Dedifferentiated amniotic fluid mesenchymal stem cell (primary cell): Measurements from ENCODE around the gene CD93.

Experiments
- DNase-seq: peaks from one replicate; pipeline ENCODE4 v3.0.0-alpha.2; 2016; ENCODE audit errors: extremely low spot score

CD93 gene

DNA sequence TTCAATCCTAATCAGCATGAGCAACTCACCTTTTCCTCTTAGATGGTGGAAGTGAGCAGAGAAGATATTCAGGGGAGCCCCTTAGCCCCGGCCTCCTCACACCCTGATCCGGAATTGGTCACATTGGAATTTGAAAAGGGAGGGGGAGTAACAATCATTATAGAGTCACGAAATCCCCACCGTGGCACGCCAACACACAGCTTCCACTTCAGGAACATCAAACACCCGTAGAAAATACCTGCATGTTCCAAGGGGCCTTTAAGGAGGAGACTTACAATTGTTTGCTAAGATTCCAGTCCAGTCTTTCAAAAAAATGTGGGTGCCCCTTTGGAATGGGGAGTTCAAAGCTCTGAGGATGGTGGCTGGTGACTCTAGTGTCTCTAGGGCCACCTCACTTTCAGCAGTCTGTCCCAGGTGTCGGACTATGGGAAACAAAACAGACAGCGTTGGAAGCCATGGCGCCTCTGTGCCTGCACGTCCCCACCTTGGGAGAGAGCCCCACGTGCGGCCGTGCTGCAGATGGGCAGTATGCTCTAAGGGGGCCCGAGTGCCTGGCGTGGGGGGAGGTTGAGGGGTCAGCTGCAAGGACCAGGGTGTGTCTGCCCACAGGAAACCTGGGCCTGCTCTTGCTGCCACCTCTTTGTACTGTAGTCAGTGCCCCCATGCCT is 2.4 kb downstream of the CD93 start:
- DNase-seq: no peak

GRCh38 chr20:23082846-23083552 is 3.1 kb downstream of the CD93 start:
- no peak for DNase-seq

DNA sequence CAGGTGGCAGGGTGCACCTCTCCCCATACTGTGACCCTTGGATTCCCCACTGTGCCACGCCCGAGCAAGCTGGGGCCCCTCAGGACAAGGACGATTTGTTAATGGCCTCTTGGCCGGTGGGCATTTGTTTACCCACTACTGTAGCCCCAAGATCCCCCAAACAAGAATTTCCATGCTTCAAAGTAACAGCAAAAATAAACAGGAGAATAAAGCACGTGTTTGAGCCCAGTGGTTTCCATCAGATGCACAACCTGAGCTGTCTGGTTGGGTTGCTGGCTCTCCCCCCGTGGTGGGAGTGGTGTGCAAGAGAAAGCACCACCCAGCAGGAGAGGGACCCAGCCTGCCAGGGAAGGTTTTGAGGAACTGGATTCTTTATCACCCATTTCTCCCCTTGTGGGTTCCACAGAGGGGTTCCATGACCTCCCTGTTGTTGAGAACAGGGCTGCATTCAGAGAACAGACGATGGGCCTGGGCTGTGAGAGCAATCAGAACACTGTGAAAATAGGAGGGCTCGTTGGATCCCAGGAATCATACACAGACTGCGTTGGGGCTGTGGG is 4.8 kb downstream of the CD93 start:
- no peak for DNase-seq

DNA sequence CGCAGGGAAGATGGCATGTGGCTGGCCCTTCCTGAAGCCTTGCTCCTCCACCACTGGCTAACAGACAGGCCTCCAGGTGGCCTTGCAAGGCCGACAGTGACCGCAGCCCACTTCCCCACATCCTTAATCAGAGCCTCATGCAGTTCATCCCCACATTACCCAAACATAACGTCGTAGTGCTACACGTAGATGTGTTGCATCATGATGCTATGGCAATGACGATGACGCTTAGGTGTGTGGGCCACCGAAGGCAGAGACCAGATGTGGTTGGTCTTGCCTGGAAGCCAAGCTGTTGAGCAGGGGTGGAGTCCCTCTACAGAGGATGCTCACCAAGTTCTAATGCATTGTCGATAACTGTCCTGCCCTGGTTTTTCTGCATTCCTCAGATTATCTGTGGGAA is 5.6 kb downstream of the CD93 start:
- DNase-seq: no peak

DNA sequence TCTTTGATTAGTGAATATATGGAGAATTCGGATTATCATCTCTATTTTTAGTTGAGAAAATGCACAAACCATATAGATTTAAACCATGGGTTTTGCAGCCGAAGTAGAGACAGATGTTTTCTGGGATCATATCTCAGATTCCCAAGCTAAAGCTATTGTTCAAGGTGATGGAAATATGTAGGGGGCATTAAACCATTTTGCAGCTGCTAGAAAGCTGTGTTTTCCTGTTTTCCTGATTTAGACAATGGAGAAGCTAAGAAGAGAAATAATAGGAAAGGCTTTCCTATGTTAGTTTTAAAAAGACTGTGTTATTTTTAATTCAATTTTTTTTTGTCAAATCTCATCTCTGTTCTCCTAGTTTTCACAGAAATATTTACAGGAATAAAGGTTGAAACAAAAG is 6.2 kb downstream of the CD93 start:
- DNase-seq: no peak

GRCh38 chr20:23079016-23079351 is 7.1 kb downstream of the CD93 start:
- DNase-seq: no peak

DNA sequence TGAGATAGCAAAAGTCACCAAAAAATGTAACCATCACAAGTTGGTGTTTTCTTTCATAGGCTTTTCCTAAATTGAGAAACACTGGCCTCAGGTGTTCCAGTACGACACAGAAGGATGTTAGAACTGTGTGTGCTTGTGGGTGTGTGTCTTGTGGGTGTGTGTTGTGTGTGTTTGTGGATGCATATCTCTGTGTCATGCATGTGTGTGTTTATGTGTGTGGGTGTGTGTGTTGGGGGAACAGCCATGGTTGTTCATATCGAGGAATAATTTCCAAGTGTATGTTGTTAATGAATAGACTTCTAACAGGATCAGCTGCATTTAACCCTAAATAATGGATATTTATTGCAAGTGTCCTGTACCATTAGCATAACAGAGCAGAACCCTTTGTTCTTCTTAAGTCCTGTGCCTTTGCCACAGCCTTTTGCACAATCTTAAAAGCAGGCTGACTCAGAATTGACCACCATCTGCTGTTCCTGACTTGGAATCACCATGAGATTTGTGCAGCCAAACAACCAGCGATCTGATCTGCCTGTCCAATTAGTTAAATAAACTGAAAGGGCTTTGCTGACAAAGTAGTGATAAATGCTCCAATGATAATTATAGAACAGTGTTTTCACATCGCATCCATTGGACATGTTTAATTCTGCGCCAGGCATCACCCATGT is 7.6 kb downstream of the CD93 start:
- DNase-seq: no peak

GRCh38 chr20:23077277-23077676 is 8.8 kb downstream of the CD93 start:
- DNase-seq: no peak

DNA sequence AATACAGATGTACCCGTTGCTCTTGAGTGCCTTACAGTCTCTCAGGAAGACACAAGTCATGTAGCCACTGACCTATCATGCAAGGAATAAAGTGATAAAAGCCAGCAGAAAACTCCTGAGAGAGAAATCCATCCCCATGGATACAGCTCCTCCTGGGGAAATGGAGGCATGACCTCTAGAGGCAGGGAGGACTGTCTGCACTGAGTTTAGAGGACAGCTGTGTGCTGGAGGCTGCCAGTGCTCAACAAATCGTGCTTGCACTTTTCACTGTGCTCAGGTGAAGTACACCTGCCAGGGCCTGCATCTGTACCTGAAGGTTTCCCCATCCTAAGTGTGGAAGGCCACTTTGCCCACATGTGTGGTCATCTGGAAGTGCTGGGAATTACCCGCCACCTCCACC is 12.1 kb downstream of the CD93 start:
- no peak for DNase-seq

DNA sequence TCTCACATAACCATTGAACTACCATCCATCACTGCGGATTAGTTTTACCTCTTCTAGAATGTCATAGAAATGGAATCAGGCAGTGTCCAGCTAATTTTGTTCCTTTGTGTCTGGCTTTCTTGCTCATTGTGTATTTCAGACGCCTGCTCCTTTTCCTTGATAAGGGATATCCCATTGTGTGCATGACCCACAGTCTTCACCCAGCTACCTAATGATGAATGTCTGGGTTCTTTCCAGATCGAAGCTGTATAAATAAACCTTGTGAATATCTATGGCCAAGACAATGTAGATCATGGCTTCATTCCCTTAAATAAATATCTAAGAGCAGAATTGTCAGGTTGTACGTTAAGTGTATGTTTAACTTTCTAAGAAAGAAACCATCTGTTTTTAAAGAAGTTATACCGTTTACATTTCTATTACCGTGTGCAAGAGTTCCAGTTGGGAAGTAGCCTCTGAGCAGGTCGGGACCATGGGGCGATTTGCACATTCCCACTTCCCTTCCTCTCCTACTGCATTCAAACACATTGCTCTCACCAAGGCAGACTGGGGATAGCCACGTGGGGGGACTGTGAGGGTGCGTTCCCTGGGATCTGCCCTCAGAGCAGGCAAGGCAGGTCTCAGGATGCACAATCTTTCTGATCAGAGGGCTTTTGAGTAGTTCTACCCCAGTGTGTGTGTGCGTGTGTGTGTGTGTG is 13.1 kb downstream of the CD93 start:
- no peak for DNase-seq

DNA sequence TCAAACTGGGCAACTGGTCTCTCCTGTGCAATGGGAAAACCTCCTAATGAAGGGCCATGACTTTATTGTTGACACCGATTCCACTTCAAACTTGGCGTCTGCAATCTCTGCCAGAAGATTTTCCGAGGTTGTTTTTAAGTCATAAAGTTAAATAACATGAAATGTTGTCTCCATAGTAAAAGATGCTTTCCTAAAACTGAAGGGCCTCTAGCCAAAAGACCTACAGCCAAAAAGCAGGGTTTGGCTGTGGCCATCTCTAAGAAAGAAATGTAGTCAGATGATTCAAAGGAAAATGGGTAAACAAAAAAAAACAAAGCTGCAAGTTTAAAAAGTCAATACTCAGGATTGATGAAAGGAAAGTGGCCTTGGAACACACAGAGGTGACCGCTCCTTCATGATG is 14.1 kb downstream of the CD93 start:
- no peak for DNase-seq

DNA sequence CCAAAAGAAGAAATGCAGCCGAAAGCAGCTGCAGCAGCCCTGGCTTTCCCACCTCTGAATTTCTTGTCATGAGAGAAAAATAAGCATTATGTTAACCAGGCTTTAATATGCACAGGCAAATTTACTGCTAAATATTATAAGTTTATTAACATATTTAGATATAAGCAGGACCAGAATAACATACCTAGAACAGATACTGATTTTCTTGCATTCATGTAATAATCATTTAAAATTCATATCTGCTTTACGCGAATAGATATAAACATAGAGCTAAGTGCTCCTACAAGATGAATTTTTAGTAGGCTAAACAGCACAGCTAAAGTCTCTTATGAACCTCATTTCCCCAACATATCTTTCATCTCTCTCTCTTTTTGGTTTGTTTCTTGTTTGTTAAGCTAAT is 14.7 kb downstream of the CD93 start:
- DNase-seq: no peak

GRCh38 chr20:23069108-23069507 is 17.0 kb downstream of the CD93 start:
- no peak for DNase-seq

- DNase-seq: no peak
These were observed 17.8 kb downstream of the CD93 start for GRCh38 chr20:23068283-23068682.

- DNase-seq: no peak
These were observed 19.4 kb downstream of the CD93 start for GRCh38 chr20:23066772-23067171.

DNA sequence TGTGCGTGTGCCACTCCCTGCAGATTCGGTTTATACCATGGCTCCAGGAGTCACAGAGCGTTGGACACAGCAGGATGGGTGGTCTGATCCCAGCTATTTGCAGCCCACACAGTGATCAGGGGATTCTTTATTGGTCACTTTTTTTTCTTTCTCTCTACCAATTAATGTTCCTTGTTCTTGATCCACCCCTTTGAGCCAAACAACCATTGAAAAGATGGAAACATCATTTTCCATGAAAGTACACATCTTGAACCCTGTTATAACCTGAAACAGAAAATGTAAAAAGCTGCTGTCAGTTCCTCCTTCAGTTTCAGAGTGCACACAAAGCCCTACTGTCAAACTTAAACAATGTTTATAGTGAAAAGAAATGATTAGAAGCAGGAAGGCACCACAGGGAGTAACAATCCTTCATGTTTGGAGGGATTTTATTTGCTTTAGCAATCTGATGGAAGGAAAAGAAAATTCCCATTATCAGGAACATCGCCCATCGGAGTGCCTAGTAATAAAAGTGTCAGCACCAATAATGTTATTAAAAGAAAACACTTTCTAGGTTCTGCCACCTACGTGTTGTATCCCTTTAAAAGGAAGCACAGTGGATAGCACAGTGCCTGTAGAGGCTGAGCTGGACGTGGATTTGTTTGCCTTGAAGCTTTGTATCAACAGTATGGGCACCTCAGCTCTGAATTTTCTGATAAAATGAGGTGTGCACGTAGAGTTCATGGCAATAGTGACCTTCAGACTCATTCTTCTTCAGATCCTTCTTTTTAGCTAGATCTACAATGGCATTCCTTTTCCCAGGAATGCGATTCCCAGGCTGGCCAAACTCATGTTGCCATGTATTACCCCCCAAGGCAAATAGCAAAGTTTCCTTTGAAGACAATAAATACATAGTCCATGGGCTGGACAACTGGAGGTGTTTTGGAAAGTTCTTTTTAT is 20.6 kb downstream of the CD93 start:
- no peak for DNase-seq

DNA sequence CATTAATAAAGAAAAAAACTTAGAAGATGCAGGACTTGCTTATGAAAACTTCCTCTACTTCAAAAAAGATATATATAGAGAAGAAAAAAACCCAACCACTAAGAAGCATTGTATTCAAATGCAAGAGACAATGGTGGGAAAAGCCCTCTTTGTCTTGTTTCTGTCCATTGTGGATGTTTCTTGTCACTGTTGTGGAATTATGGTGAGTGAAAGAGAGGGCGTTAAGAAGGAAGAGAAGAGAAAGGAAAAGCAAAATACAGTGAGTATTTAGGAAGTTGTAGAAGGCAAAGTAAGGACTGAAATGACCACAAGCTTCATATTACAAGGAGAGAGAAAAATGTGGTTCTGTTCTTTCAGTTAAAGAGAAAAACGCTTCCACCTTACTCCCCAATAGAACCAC is 22.5 kb downstream of the CD93 start:
- no peak for DNase-seq

GRCh38 chr20:23063168-23063567 is 23.0 kb downstream of the CD93 start:
- no peak for DNase-seq

- no peak for DNase-seq
These were observed 23.5 kb downstream of the CD93 start for GRCh38 chr20:23062632-23063031.

DNA sequence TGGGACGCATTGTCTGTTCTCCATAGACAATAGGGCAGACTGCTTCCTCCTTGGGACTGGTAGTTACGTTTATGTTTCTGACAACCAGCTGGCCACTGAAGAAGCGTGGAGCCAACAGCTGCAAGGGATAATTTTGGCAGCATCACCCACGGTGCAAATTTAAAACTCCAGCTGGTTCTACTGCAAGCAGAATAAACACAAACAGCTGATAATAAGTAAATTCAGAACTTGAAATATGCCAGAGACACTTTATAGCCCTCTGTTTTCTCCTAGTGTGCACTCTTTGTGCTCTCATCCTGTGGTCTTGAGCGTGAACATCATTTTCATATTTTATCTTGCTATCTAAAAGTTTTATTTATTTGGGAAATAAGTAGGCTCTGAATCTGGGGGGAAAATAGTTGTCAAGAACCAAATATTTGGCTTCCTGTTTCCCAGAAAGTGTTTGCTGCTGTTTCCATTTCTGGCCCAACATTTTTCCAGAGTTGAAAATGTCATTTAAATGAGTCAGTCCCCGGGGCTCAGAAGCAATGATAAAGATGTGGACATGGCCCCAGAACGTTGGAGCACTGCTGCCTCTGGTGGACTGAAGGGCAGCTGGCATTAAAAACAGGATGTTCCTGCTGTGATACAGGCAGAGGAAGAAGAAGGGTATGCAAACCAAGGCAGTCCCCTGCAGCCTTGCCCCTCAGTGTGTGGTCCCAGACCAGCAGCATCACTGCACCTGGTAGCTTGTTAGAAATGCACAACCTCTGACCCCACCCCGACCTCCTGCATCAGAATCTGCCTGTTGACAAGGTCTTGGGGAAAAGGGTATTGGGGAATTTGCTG is 24.2 kb downstream of the CD93 start:
- DNase-seq: peak; percentile 72
